CD8-positive, alpha-beta memory T cell (primary cell): ENCODE results near the gene C15orf39. TPM values are rescaled to one million over a fixed set of nuclear protein-coding genes. Genes with fewer than 3 reads are reported as not detected.

Experiments used
- CTCF ChIA-PET: fragments of 350-600 bp; sonication (Branson Sonifier 250); formaldehyde crosslinking; loops from one replicate; lab custom pipeline; 2021; ENCODE audit warnings: antibody characterized with exemption; lab: Charles Lee
- POLR2A ChIA-PET: fragments of 350-600 bp; sonication (Branson Sonifier 250); formaldehyde crosslinking; loops from one replicate; lab custom pipeline; 2021; ENCODE audit warnings: antibody characterized with exemption; lab: Charles Lee
- DNase-seq, 5 donors: peaks; one replicate each; pipeline versions ENCODE4 v3.0.0 to v3.0.0-alpha.2; 2020 to 2022; ENCODE audit warnings: mixed read lengths in 1 of 5
- H3K27ac ChIP-seq: one replicate; pipeline ENCODE4 v1.7.0; 2013; ENCODE audit warnings: low read depth, mild to moderate bottlenecking, low read length, moderate library complexity
- H3K27me3 ChIP-seq: 2 replicates; pipeline ENCODE4 v1.7.0; 2013; ENCODE audit warnings: low read length, mild to moderate bottlenecking; ENCODE audit not compliant: insufficient read depth, poor library complexity, severe bottlenecking
- H3K36me3 ChIP-seq: 2 replicates; pipeline ENCODE4 v1.7.0; 2013; ENCODE audit warnings: mild to moderate bottlenecking, low read length, moderate library complexity; ENCODE audit not compliant: insufficient read depth
- H3K4me1 ChIP-seq: 2 replicates; pipeline ENCODE4 v1.7.0; 2013; ENCODE audit warnings: mild to moderate bottlenecking, low read length, moderate library complexity; ENCODE audit not compliant: insufficient read depth
- H3K4me3 ChIP-seq: 2 replicates; pipeline ENCODE4 v1.7.0; 2013; ENCODE audit warnings: mild to moderate bottlenecking, low read length
- H3K9me3 ChIP-seq: 2 replicates; pipeline ENCODE4 v1.7.0; 2013; ENCODE audit warnings: mild to moderate bottlenecking, low read length
- H3K27ac Mint-ChIP-seq, 8 donors: one replicate each; pipeline ENCODE4 v1.8.0; 2020 to 2021; ENCODE audit warnings: mixed read lengths in 8 of 8, mild to moderate bottlenecking in 6 of 8, inconsistent platforms in 3 of 8, moderate library complexity in 3 of 8
- H3K27me3 Mint-ChIP-seq, 2 donors: one replicate each; pipeline ENCODE4 v1.8.0; 2020 to 2021; ENCODE audit warnings: mixed read lengths in 2 of 2, mild to moderate bottlenecking in 1 of 2, moderate library complexity in 1 of 2
- H3K36me3 Mint-ChIP-seq, 3 donors: one replicate each; pipeline ENCODE4 v1.8.0; 2020 to 2021; ENCODE audit warnings: mixed read lengths in 3 of 3, inconsistent platforms in 1 of 3, mild to moderate bottlenecking in 1 of 3
- H3K4me1 Mint-ChIP-seq, 3 donors: one replicate each; pipeline ENCODE4 v1.8.0; 2020 to 2021; ENCODE audit warnings: mixed read lengths in 3 of 3, inconsistent platforms in 1 of 3, mild to moderate bottlenecking in 1 of 3
- H3K4me3 Mint-ChIP-seq, 7 donors: one replicate each; pipeline ENCODE4 v1.8.0; 2020 to 2021; ENCODE audit warnings: mixed read lengths in 7 of 7, mild to moderate bottlenecking in 6 of 7, moderate library complexity in 4 of 7, inconsistent platforms in 2 of 7
- H3K9me3 Mint-ChIP-seq, 5 donors: one replicate each; pipeline ENCODE4 v1.8.0; 2020 to 2022; ENCODE audit warnings: mixed read lengths in 5 of 5, mild to moderate bottlenecking in 3 of 5, moderate library complexity in 2 of 5, inconsistent platforms in 1 of 5
- polyA plus RNA-seq: library from polyadenylated mRNA; unstranded; fragments of 300-500 nt; fragmentation: Illumina TruSeq; gene quantifications from one replicate; pipeline ENCODE4 v1.2.3, GENCODE V29; 2021
- total RNA-seq, 2 experiments: library from RNA; stranded (reverse); gene quantifications; one replicate each; pipeline ENCODE4 v1.2.3, GENCODE V29; 2021

Gene C15orf39
- total and polyA plus RNA-seq, 3 experiments from 2014 or later, result 6.1 to 32.0 (median 29.8) TPM

DNA sequence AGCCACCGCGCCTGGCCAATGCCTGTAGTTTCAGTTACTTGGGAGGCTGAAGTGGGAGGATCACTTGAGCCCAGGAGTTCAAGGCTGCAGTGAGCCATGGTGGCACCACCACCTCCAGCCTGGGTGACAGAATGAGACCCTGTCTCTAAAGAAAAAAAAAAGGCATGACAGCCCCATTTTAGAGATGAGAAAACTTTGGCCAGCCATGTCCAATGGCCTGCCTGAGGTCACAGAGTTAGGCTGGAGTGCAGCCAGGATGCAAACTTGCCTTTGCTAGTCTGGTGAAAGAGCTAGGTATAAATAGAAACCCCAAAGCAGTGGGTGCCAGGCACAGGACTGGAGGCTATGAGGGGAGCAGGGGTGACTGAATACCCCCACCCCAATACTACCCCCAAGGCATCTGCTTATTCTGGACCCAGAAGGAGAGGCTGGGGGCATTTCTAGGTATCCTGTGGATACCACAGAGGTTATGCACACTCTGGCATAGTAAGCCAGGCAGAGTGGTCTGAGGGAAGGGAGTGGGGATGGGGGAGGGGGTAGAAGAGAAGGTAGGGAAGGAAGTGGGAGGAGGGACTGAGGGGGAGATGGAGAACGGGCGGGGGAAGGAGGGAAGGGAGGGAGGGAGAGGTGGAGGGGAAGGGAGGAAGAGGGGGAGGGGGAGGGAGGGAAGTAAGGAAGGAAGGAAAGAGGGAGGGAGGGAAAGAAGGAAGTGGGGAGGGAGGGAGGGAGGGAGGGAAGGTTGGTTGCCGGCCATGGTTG is 16.2 kb upstream of the C15orf39 start:
- H3K4me3 ChIP-seq, result no peak overlapping the region
- Mint-ChIP-seq H3K36me3 (no peaks in the 10 kb centered on the region), H3K9me3 (no peaks in the 10 kb centered on the region), H3K27me3 (peaks cover 5 to 15% of the 10 kb centered on the region in 2 donors), H3K27ac (no peak overlapping the region), H3K4me3 (no peak overlapping the region), H3K4me1 (peaks cover 0 to 6% (median 6%) of the 10 kb centered on the region in 3 donors)
- no peak for DNase-seq
- ChIA-PET CTCF (no interaction called here), POLR2A (no interaction called here)
- no peaks in the 10 kb centered on the region for H3K36me3 ChIP-seq
- H3K27ac ChIP-seq, result no peak overlapping the region
- no peaks in the 10 kb centered on the region for H3K27me3 ChIP-seq
- H3K4me1 ChIP-seq, result no peaks in the 10 kb centered on the region
- H3K9me3 ChIP-seq, result no peaks in the 10 kb centered on the region

GRCh38 chr15:75186044-75186443 is 15.6 kb upstream of the C15orf39 start:
- Histone ChIP-seq H3K27ac (no peak overlapping the region), H3K4me3 (no peak overlapping the region), H3K9me3 (no peaks in the 10 kb centered on the region), H3K27me3 (no peaks in the 10 kb centered on the region), H3K4me1 (no peaks in the 10 kb centered on the region), H3K36me3 (no peaks in the 10 kb centered on the region)
- Mint-ChIP-seq H3K4me1 (peaks cover 0 to 6% (median 6%) of the 10 kb centered on the region in 3 donors), H3K36me3 (no peaks in the 10 kb centered on the region), H3K27ac (no peak overlapping the region), H3K4me3 (no peak overlapping the region), H3K27me3 (peaks cover 5 to 9% of the 10 kb centered on the region in 2 donors), H3K9me3 (no peaks in the 10 kb centered on the region)
- POLR2A ChIA-PET, result no interaction called here
- no peak for DNase-seq
- CTCF ChIA-PET, result no interaction called here

GRCh38 chr15:75188499-75188898 is 13.2 kb upstream of the C15orf39 start:
- POLR2A ChIA-PET, result no interaction called here
- no peak overlapping the region for H3K27ac Mint-ChIP-seq
- Histone ChIP-seq H3K4me3 (no peak overlapping the region), H3K36me3 (no peaks in the 10 kb centered on the region), H3K4me1 (no peaks in the 10 kb centered on the region), H3K27me3 (no peaks in the 10 kb centered on the region), H3K27ac (no peak overlapping the region), H3K9me3 (no peaks in the 10 kb centered on the region)
- H3K4me3 Mint-ChIP-seq, result no peak overlapping the region
- no peaks in the 10 kb centered on the region for H3K9me3 Mint-ChIP-seq
- CTCF ChIA-PET, result no interaction called here
- H3K36me3 Mint-ChIP-seq, result no peaks in the 10 kb centered on the region
- peaks cover 0 to 4% of the 10 kb centered on the region in 2 donors for H3K27me3 Mint-ChIP-seq
- no peaks in the 10 kb centered on the region for H3K4me1 Mint-ChIP-seq
- DNase-seq, result no peak

- H3K36me3 Mint-ChIP-seq, result no peaks in the 10 kb centered on the region
- Histone ChIP-seq H3K27ac (no peak overlapping the region), H3K4me1 (no peaks in the 10 kb centered on the region), H3K36me3 (no peaks in the 10 kb centered on the region), H3K4me3 (no peak overlapping the region), H3K9me3 (no peaks in the 10 kb centered on the region), H3K27me3 (no peaks in the 10 kb centered on the region)
- DNase-seq, result no peak
- H3K4me1 Mint-ChIP-seq, result no peaks in the 10 kb centered on the region
- no peaks in the 10 kb centered on the region for H3K9me3 Mint-ChIP-seq
- no peak overlapping the region for H3K4me3 Mint-ChIP-seq
- peaks cover 0 to 3% of the 10 kb centered on the region in 2 donors for H3K27me3 Mint-ChIP-seq
- CTCF ChIA-PET, result interaction anchor here (0.8 to 1.5 kb wide), 2 partner anchors 10 to 12 kb away, joined by 3 to 4 read pairs; partner anchors contain the start of gene C15orf39
- peak overlapping the region in 1 of 8 donors; percentile 75 for H3K27ac Mint-ChIP-seq
- POLR2A ChIA-PET, result no interaction called here
Observed at GRCh38 chr15:75191235-75191634, 10.4 kb upstream of the C15orf39 start.

GRCh38 chr15:75192307-75192706 is 9.4 kb upstream of the C15orf39 start:
- no peak overlapping the region for H3K4me3 ChIP-seq
- Mint-ChIP-seq H3K9me3 (no peaks in the 10 kb centered on the region), H3K27ac (peak overlapping the region in 1 of 8 donors; percentile 38), H3K36me3 (no peaks in the 10 kb centered on the region), H3K4me1 (no peaks in the 10 kb centered on the region), H3K4me3 (no peak overlapping the region), H3K27me3 (peaks cover 0 to 3% of the 10 kb centered on the region in 2 donors)
- ChIA-PET CTCF (interaction anchor here (0.8 to 1.5 kb wide), 2 partner anchors 9 to 12 kb away, joined by 3 to 4 read pairs; partner anchors contain the start of gene C15orf39), POLR2A (no interaction called here)
- no peak overlapping the region for H3K27ac ChIP-seq
- no peaks in the 10 kb centered on the region for H3K27me3 ChIP-seq
- H3K9me3 ChIP-seq, result no peaks in the 10 kb centered on the region
- H3K36me3 ChIP-seq, result no peaks in the 10 kb centered on the region
- no peak for DNase-seq
- no peaks in the 10 kb centered on the region for H3K4me1 ChIP-seq

- no peak overlapping the region for H3K27ac ChIP-seq
- peaks cover 0 to 3% of the 10 kb centered on the region in 2 donors for H3K27me3 Mint-ChIP-seq
- H3K27me3 ChIP-seq, result no peaks in the 10 kb centered on the region
- peak overlapping the region in 2 of 8 donors; percentile 29 to 64 for H3K27ac Mint-ChIP-seq
- H3K4me1 Mint-ChIP-seq, result peaks cover 0 to under 1% (median 0%) of the 10 kb centered on the region in 3 donors
- POLR2A ChIA-PET, result interaction anchor here (0.6 kb wide), 1 partner anchor 22 kb away, joined by 3 read pairs; no protein-coding TSS in a partner anchor
- no peaks in the 10 kb centered on the region for H3K36me3 Mint-ChIP-seq
- no peak overlapping the region for H3K4me3 Mint-ChIP-seq
- H3K4me3 ChIP-seq, result no peak overlapping the region
- H3K9me3 ChIP-seq, result no peaks in the 10 kb centered on the region
- CTCF ChIA-PET, result no interaction called here
- H3K36me3 ChIP-seq, result no peaks in the 10 kb centered on the region
- no peak for DNase-seq
- H3K4me1 ChIP-seq, result no peaks in the 10 kb centered on the region
- H3K9me3 Mint-ChIP-seq, result no peaks in the 10 kb centered on the region
Observed at GRCh38 chr15:75193272-75193671, 8.4 kb upstream of the C15orf39 start.

DNA sequence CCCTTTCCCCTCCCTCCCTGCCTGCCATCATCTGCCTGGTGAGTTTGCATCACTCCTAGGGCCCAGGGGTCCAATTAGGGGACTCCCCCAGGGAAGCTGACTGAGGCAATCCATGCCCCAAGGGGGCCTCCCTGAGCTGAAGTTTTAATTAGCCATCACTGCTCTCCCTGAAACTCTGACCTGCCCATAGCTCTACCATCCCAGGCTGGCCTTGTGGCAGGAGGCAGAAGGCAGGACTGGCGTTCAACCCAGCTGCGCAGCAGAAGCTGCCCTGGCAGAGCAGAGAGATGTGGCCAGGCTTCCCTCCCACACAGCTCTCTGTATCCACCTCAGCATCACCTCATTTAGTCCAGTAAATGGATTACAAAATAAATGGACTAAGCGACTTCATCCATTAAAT is 7.7 kb upstream of the C15orf39 start:
- Histone ChIP-seq H3K27me3 (no peaks in the 10 kb centered on the region), H3K36me3 (no peaks in the 10 kb centered on the region), H3K9me3 (no peaks in the 10 kb centered on the region), H3K4me1 (peaks cover 2% of the 10 kb centered on the region), H3K4me3 (no peak overlapping the region), H3K27ac (no peak overlapping the region)
- DNase-seq, result no peak
- CTCF ChIA-PET, result interaction anchor here (0.7 kb wide), 1 partner anchor 15 kb away, joined by 3 read pairs; no protein-coding TSS in a partner anchor
- no peaks in the 10 kb centered on the region for H3K9me3 Mint-ChIP-seq
- H3K4me3 Mint-ChIP-seq, result no peak overlapping the region
- no peaks in the 10 kb centered on the region for H3K36me3 Mint-ChIP-seq
- no peak overlapping the region for H3K27ac Mint-ChIP-seq
- peaks cover 0 to 3% of the 10 kb centered on the region in 2 donors for H3K27me3 Mint-ChIP-seq
- POLR2A ChIA-PET, result interaction anchor here (0.6 kb wide), 1 partner anchor 21 kb away, joined by 3 read pairs; no protein-coding TSS in a partner anchor
- peaks cover 1 to 8% (median 2%) of the 10 kb centered on the region in 3 donors for H3K4me1 Mint-ChIP-seq

DNA sequence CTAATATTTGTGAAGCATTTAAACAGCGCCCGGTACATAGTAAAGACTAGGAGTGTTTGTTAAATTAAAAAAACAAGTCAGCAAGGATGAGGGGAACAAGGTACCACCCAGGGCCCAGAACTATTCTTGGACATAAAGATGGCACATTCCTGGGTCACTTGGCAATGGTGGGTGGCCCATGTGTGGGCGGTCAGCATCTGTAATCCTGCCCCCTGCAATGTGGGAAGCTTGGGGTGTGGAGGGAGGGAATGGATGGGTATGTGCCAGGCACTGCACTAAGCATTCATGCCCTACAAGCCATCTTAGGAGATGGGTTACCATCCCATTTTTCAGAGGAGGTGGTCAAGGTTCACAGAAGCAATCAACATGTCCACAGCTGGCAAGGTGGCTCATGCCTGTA is 7.3 kb upstream of the C15orf39 start:
- Histone ChIP-seq H3K27ac (no peak overlapping the region), H3K4me3 (no peak overlapping the region), H3K36me3 (no peaks in the 10 kb centered on the region), H3K4me1 (peaks cover 5% of the 10 kb centered on the region), H3K27me3 (no peaks in the 10 kb centered on the region), H3K9me3 (no peaks in the 10 kb centered on the region)
- ChIA-PET POLR2A (no interaction called here), CTCF (interaction anchor here (0.7 kb wide), 1 partner anchor 15 kb away, joined by 3 read pairs; no protein-coding TSS in a partner anchor)
- H3K9me3 Mint-ChIP-seq, result no peaks in the 10 kb centered on the region
- H3K27me3 Mint-ChIP-seq, result peaks cover 0 to 3% of the 10 kb centered on the region in 2 donors
- H3K27ac Mint-ChIP-seq, result no peak overlapping the region
- H3K4me3 Mint-ChIP-seq, result no peak overlapping the region
- no peaks in the 10 kb centered on the region for H3K36me3 Mint-ChIP-seq
- no peak for DNase-seq
- H3K4me1 Mint-ChIP-seq, result peaks cover 3 to 12% (median 6%) of the 10 kb centered on the region in 3 donors
